ENCODE data around the gene SPTBN1.

Gene SPTBN1

GRCh38 chr2:54708584-54709335 lies 252.6 kb downstream of the SPTBN1 start:
- H3K4me3 ChIP-seq (ENCODE audit: low read depth, low read length), result peak overlapping the region; percentile 59
- H3K36me3 ChIP-seq (replicated peaks), result no peaks in the 10 kb centered on the region
- in situ Hi-C loops (cut with HindIII; ENCODE audit: low pct_ligation_motif_present, low sequenced_read_pairs), result no loop called here
- peak; percentile 50 for TF ChIP-seq CTCF (IDR thresholded peaks at IDR 0.05; ENCODE audit: low read depth, low read length, missing control alignments)
- H3K27ac ChIP-seq, result no peak overlapping the region
- DNase-seq, result no peak
- no peaks in the 10 kb centered on the region for H3K27me3 ChIP-seq (replicated peaks)

GRCh38 chr2:54709336-54709809 lies 253.2 kb downstream of the SPTBN1 start:
- DNase-seq, result no peak
- in situ Hi-C loops (cut with HindIII; ENCODE audit: low pct_ligation_motif_present, low sequenced_read_pairs), result no loop called here
- H3K27ac ChIP-seq, result no peak overlapping the region
- H3K4me3 ChIP-seq (ENCODE audit: low read depth, low read length), result peak overlapping the region; percentile 59
- no peak for TF ChIP-seq CTCF (IDR thresholded peaks at IDR 0.05; ENCODE audit: low read depth, low read length, missing control alignments)
- no peaks in the 10 kb centered on the region for H3K27me3 ChIP-seq (replicated peaks)
- no peaks in the 10 kb centered on the region for H3K36me3 ChIP-seq (replicated peaks)

- no peaks in the 10 kb centered on the region for H3K27me3 ChIP-seq (replicated peaks)
Measured at GRCh38 chr2:54710216-54710615, 254.1 kb downstream of the SPTBN1 start.

GRCh38 chr2:54712516-54712915 lies 256.4 kb downstream of the SPTBN1 start:
- Histone ChIP-seq H3K27ac (no peak overlapping the region), H3K27me3 (replicated peaks) (no peaks in the 10 kb centered on the region), H3K36me3 (replicated peaks) (no peaks in the 10 kb centered on the region), H3K4me3 (ENCODE audit: low read depth, low read length) (no peak overlapping the region)
- DNase-seq, result no peak
- in situ Hi-C loops (cut with HindIII; ENCODE audit: low pct_ligation_motif_present, low sequenced_read_pairs), result no loop called here
- TF ChIP-seq CTCF (IDR thresholded peaks at IDR 0.05; ENCODE audit: low read depth, low read length, missing control alignments), result no peak

More at GRCh38 chr2:54710216-54710615, 254.1 kb downstream of the SPTBN1 start:
- TF ChIP-seq CTCF (IDR thresholded peaks at IDR 0.05; ENCODE audit: low read depth, low read length, missing control alignments), result no peak
- in situ Hi-C loops (cut with HindIII; ENCODE audit: low pct_ligation_motif_present, low sequenced_read_pairs), result no loop called here
- no peaks in the 10 kb centered on the region for H3K36me3 ChIP-seq (replicated peaks)
- no peak overlapping the region for H3K4me3 ChIP-seq (ENCODE audit: low read depth, low read length)
- H3K27ac ChIP-seq, result no peak overlapping the region
- no peak for DNase-seq

- in situ Hi-C loops (cut with HindIII; ENCODE audit: low pct_ligation_motif_present, low sequenced_read_pairs), result no loop called here
- no peak for DNase-seq
- no peak for TF ChIP-seq CTCF (IDR thresholded peaks at IDR 0.05; ENCODE audit: low read depth, low read length, missing control alignments)
- Histone ChIP-seq H3K36me3 (replicated peaks) (no peaks in the 10 kb centered on the region), H3K27me3 (replicated peaks) (no peaks in the 10 kb centered on the region), H3K27ac (no peak overlapping the region), H3K4me3 (ENCODE audit: low read depth, low read length) (no peak overlapping the region)
Measured at GRCh38 chr2:54714996-54715395, 258.9 kb downstream of the SPTBN1 start.

- in situ Hi-C loops (cut with HindIII; ENCODE audit: low pct_ligation_motif_present, low sequenced_read_pairs), result no loop called here
- Histone ChIP-seq H3K27ac (no peak overlapping the region), H3K27me3 (replicated peaks) (no peaks in the 10 kb centered on the region), H3K4me3 (ENCODE audit: low read depth, low read length) (no peak overlapping the region), H3K36me3 (replicated peaks) (no peaks in the 10 kb centered on the region)
- DNase-seq, result no peak
- no peak for TF ChIP-seq CTCF (IDR thresholded peaks at IDR 0.05; ENCODE audit: low read depth, low read length, missing control alignments)
Measured at GRCh38 chr2:54716375-54716774, 260.2 kb downstream of the SPTBN1 start.
